GM19043 (cell line): ENCODE measurements around the gene HBD.
"Not testable (repeated sequence)": the region's sequence is repeated elsewhere in the genome, so short reads cannot be mapped to it uniquely, and the experiment has no call there.

ENCODE experiments used
- ATAC-seq: cut with Tn5 transposase; IDR thresholded peaks from one replicate; pipeline ENCODE4 v1.9.1; 2021; ENCODE audit warnings: low read depth; ENCODE audit not compliant: unreplicated experiment

HBD gene

DNA sequence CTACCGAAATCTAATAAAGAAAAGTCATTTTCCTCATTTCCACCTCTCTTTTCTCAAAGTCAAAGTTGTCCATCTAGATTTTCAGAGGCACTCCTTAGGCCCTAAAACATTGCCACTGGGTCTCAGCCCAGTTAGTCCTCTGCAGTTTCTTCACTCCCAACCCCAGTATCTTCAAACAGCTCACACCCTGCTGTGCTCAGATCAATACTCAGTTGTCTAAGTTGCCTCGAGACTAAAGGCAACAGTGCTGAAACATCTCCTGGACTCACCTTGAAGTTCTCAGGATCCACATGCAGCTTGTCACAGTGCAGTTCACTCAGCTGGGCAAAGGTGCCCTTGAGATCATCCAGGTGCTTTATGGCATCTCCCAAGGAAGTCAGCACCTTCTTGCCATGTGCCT, 19.7 kb upstream of the HBD start:
- ATAC-seq: not testable (repeated sequence)

DNA sequence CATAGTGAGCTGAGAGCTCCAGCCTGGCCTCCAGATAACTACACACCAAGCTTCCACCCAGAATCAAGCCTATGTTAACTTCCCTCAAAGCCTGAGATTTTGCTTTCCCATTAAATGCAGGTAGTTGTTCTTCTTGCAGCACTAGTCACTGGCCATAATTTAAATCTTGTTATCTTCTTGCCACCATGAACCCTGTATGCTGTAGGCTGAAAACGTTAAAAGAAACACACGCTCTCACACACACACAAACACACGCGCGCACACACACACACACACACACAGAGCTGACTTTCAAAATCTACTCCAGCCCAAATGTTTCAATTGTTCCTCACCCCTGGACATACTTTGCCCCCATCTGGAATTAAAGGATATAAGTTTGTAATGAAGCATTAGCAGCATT, 19.2 kb upstream of the HBD start:
- ATAC-seq: not testable (repeated sequence)

DNA sequence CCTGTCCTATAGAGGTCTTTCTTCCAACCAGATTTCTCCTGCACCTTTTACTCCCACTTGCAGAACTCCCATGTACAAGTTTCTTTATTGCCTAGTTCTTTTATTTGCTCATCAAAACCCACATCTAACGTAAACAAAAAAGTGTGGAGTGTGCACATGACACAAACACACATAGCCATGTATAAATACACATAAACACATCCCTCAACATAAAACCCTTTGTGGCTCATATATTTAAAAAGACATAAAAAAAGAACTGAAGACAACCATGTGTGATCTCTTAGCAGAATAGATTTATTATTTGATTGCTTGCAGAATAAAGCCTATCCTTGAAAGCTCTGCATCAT, 18.6 kb upstream of the HBD start:
- no peak for ATAC-seq

DNA sequence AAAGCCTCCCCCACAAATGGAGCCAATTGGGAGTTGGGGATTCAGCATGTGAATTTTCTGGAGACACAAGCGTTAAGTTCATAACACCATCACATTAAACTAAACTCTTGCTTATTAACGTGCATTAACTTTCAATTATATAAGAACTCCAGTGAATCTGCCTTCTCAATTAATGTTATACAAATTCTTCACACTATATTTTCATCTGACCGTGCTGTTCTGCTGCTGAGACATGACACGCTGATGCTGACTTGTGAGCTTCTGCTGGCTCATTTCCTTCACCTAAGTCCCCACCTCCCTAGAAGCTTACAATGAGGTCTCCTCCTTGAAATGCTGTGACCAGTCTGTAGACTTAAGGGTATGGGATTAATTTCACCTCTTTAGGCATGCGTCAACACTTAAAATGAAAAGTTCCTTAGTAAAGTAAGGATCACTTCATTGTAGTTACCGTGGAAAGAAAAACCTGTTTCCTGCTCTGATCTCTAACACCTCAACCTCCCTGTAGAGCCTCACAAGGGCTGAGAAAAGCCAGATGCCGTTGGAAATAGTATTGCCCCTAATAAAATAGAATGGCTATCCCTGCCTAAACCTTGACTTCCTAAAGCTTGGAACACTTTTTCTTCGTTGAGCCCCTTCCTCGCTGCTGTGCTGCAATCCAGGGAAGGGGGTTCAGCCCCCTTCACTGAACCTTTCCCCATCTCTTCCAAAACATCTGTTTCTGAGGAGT, 18.1 kb upstream of the HBD start:
- no peak for ATAC-seq

DNA sequence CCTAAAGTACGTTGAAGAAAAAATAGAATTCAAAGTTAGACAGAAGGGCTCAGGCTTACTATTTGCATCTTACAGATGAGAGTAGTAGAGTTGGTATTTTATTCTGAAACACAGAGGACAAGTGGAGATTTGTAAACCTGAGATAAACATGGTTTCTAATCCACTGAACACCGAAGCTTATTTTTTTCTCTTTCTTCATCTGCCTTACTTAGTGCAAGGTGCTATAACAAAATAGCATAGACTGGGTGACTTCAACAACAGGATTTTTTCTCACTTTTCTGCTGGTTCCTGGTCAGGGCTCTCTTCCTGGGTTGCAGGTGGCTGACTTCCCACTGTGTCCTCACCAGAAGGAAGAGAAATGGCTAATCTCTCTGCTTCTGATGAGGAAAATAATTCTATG, 17.5 kb upstream of the HBD start:
- no peak for ATAC-seq

DNA sequence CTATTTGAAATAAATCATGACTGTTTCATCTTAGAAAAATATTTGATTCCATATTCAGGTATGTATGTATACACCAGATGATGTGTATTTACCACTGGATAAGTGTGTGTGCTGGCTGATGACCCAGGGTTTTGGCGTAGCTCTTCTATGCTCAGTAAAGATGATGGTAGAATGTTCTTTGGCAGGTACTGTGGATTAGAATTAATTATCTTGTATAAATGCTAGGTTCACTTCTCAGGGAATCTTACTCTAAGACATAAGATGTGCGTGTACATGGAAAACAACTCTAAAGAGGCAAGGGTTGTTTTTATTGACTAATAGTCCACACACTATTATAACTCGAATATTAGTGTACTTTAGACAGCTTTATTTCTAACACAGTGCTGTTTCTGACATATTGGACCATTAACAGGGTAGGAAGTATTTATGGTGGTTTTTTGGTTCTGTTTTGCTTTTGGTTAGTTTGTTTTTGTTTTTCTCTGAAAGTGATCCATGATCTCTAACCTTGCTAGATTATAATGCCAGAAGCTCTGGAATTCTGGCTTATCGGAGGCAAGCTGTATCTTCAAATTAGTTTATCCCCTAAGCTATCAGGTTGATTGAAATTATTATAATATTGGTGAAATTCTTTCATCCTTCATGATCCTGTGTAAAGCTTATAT, 16.4 kb upstream of the HBD start:
- no peak for ATAC-seq

DNA sequence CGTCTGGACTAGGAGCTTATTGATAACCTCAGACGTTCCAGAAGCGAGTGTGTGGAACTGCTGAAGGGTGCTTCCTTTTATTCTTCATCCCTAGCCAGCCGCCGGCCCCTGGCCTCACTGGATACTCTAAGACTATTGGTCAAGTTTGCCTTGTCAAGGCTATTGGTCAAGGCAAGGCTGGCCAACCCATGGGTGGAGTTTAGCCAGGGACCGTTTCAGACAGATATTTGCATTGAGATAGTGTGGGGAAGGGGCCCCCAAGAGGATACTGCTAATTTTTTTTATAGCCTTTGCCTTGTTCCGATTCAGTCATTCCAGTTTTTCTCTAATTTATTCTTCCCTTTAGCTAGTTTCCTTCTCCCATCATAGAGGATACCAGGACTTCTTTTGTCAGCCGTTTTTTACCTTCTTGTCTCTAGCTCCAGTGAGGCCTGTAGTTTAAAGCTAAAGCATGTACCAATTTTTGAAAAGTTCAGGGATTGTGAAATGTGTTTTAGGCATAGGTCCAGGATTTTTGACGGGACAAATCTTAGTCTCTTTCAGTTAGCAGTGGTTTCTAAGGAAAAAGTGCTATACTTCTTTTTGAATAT, 15.6 kb upstream of the HBD start, which contains the start of gene HBG1:
HBG1 (minus strand) TSS at position 51 of the 590 bp plus-strand sequence. CDS start 53 bp downstream, outside the sequence.
- not testable (repeated sequence) for ATAC-seq

DNA sequence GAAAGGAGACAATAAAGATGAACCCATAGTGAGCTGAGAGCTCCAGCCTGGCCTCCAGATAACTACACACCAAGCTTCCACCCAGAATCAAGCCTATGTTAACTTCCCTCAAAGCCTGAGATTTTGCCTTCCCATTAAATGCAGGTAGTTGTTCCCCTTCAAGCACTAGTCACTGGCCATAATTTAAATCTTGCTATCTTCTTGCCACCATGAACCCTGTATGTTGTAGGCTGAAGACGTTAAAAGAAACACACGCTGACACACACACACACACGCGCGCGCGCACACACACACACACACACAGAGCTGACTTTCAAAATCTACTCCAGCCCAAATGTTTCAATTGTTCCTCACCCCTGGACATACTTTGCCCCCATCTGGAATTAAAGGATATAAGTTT, 14.2 kb upstream of the HBD start:
- not testable (repeated sequence) for ATAC-seq

DNA sequence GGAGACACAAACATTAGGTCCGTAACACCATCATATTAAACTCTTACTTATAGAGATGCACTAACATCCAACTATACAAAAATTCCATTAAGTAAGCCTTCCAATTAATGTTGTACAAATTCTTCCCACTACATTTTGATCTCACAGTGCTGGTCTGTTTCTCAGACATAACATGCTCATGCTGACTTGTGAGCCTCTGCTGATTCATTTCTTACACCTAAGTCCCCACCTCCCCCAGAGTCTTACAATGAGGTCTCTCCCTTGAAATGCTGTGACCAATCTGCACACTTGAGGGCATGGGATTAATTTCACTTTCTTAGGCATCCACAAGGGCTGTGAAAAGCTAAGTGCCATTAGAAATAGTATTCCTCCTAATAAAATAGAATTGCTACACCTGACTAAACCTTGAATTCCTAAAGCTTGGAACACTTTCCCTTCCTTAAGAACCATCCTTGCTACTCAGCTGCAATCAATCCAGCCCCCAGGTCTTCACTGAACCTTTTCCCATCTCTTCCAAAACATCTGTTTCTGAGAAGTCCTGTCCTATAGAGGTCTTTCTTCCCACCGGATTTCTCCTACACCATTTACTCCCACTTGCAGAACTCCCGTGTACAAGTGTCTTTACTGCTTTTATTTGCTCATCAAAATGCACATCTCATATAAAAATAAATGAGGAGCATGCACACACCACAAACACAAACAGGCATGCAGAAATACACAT, 13.3 kb upstream of the HBD start:
- no peak for ATAC-seq

DNA sequence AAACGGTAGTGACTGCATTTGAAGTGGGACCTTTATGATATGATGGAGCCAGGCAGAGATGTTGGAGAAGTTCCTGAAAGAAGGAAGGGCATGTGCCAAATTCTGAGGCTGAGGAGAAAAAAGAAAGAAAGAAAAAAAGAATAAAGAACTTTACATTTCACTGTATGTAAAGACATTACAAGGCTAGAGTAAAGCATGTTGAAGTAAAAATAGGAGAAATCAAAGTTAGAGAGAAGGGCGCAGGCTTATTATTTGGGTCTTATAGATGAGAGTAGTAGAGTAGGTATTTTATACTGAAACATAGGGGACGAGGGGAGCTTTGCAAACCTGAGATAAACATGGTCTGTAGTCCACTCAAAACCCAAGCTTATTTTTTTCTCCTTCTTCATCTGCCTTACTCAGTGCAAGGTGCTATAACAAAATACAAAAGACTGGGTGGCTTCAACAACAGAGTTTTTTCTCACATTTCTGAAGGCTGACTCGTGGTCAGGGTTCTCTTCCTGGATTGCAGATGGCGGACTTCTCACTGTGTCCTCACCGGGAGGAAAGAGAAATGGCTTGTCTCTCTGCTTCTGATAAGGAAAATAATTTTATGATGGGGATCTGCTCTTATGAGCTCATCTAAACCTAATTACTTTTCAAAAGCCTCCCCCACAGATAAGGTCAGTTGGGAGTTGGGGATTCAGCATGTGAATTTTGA, 12.6 kb upstream of the HBD start:
- ATAC-seq: no peak

DNA sequence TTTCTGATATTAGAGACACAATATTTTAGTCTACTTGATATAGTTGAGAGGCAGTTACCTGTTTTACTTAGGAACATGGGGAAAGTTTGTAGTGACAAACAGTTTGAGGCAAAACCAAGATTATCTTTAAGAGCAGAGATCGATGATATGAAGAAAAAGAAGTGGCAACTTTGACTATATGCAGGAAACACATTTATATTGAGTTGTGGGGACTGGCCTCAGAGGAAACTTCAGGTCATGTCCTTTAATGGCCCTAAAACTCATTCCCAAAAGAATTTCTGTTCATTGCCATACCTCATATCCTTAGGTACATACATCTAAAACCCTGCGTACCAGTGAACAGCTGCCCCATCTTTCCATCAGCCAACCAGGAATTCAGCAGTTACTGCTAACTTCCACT, 10.9 kb upstream of the HBD start:
- ATAC-seq: no peak

DNA sequence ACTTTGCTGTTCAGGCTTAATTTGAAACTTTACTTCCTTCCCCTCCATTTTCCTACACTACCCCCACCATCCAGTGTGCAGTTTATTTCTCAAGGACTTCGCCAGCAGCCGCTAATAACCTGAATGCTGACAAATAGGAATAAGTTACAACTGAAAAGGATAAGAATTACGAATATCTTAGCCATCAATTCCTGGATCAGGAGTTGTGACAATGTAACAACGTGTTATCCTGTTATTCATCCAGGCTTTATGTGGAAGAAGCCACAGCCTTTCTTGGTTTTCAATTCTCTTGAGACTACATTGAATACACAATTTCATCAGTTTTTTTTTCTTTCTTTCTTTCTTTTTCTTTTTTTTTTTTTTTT, 9.5 kb upstream of the HBD start:
- ATAC-seq: no peak

DNA sequence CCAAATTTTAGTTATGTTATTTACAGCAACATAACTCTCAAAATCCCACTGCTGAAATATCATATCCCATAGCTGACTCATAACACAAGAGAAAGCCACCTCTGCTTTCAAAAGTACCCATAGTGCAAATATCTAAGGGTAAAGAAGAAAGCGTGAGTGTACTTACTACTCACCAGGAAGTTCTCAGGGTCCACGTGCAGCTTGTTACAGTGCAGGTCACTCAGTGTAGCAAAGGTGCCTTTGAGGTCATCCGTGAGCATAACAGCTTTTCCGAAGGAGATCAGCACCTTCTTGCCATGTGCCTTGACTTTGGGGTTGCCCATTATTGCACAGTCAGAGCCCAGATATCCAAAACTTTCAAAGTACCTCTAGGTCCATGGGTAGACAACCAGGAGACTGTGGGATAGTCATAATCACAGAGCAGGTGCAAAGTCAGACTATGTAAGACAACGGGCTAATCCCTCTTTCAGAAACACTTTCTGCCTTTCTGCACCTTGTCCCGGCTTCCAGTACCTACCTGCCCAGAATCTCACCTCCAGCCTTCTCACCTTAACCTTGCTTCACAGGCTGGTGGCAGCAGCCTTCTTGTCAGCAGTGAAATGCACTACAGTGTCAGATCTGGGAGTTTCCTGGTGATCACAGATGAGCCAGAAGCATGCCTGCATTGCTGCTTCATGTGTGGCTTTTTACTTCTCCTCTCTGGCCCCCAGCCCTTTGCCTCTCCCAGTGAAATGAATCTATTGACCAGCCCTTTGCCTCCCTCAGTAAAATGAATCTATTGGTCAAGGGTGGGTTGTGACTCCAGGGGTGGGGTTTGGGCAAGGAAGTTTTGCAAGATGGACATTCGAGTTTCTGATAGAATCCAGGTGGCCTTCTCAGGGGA, 8.9 kb upstream of the HBD start:
- peak; percentile 68 for ATAC-seq

DNA sequence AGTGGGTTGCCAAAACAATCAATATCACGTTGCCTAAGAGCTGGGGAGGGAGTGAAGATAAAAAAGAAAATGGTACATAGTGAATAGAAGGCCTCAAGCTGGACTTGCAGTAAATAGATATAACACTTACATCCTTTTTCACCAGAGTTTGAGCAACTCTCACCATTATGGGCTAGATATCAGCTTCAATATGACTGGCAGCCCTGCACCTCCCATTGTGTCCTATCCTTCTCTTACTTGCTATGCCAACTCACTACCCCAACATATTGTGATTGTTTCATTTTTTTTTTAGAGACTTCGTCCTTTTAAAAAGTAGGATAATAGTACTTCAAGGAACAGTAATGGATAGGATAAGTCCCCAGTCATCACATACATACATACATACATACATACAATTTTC, 7.9 kb upstream of the HBD start:
- no peak for ATAC-seq

DNA sequence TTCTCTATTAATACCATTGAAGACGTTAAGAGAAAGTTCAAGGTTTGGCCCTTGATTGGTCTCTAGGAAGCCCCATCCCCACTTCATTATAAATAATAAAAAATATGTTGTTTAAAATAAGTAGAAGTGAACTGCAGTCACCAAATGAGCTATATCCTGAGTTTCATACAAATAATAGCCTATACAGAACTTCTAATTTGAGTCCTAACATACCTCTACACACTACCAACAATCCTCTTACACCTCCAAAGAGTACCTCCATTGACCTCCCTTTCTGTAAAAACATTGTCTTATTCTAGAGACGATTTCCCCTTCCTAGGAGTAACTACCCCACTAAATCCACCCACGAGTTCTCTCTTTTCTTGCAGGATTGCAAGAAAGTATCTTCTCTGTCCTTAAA, 7.2 kb upstream of the HBD start:
- no peak for ATAC-seq

DNA sequence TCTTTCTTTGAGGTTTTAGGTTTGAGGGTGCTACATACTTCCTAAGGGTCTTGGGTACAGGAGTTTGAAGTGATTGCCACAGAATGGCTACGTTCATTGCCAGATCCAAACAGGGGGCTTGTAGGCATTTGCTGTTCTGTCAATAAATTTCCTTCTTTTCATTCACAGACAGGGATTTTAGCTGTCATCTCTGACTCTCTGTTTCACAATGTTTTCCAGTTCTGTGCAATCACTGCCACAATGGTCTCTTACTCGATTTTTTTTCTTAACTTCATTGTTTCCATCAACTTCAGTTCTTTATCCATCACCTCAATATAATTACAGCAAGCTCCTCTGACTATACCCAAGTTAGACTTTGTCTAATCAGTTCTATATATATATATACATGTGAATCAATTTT, 6.2 kb upstream of the HBD start:
- no peak for ATAC-seq

DNA sequence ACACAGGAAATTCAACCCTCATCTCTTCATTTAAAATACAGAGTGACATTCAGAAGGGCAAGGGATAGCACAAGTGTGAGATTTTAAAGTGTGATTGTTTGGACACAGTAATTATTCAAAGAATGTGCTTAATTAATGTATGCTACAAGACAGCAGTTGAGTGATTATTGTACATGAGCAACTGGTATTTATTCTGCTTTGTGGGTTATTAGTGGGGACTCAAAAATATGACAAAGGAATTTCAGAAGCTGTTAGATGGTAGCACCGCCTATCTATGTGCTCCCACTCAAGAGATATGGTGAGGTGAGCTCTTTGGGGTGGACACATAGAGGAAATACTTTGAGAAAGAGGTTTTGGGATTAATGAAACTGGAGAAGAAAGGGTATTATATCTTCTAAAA, 5.8 kb upstream of the HBD start:
- ATAC-seq: no peak

DNA sequence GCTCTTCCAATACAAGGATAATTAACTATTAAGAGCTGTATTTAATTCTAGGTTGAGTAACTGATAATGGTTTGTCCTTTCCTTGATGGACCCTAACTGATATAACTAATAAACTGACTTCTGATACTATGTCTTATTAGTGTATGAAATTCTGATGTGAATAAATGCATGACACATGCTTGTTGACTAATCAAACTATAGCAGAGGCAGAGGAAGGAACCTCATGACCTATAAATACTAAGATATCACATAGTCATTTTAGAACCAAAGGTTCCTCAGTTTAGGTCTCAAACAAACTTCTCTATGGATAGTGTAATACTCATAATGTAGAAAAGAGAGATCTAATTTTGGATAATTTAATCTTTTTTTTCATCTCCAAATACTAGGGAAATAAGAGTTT, 4.8 kb upstream of the HBD start:
- no peak for ATAC-seq

DNA sequence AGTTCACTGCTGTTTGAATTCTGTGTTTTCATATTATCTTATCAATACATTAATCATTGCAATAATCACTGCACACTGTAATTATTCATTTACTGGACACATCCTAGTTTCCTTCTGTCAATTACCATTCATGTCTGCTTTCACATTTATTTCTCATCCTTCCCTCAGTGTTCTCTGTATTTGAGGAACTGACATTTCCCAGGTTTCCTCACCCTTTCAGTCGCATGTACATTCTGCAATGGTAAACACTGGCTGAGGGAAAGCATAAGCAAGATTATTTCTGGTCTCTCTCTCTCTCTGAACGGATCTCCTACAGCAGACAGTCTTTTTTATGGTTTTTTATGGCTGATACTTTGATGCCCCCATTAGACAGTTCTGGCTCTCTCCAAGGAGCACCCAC, 4.2 kb upstream of the HBD start:
- ATAC-seq: no peak

DNA sequence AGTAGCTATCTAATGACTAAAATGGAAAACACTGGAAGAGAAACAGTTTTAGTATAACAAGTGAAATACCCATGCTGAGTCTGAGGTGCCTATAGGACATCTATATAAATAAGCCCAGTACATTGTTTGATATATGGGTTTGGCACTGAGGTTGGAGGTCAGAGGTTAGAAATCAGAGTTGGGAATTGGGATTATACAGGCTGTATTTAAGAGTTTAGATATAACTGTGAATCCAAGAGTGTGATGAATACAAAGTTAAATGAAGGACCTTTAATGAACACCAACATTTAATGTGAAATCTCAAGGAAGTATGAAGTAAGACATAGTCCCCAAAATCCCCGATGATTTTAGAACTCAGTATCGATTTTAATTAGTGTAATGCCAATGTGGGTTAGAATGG, 3.1 kb upstream of the HBD start:
- ATAC-seq: no peak
